Measurements from ENCODE around the gene FOXL2. TPM values are rescaled to one million over a fixed set of nuclear protein-coding genes. Genes with fewer than 3 reads are reported as not detected.

Gene FOXL2
- total RNA-seq, 1 donor from 2014 or later, result not detected

DNA sequence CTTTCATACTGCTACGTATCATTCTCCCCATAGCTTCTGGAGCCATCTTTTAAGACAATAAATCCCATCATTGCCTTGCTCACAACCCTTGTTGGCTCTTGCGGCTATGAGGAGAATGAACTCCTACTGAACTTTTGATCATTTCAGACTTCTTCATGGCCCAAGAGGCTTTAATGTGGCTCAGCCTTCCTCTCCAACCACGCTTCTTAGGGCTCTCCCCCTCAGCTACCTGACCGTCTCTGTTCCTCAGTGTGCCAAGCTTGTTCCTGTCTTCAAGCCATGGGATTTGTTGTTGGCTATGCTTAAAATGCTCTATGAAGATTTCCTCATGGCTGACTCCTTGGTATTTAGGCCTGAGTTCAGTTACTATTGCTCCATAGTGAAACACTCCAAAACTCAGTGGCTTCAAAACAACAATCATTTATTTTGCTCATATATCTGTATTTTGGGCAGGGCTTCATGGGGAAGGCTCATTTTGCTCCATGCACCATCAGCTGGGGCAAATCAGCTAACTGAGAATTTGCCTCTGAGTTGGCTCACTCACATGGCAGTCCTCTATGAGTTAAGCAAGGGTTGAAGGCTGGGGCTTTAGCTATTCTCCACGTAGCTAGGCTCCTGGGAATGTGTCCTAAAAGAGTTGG lies 47.5 kb downstream of the FOXL2 start:
- intact Hi-C loops (cut with micrococcal nuclease), result no loop called here

DNA sequence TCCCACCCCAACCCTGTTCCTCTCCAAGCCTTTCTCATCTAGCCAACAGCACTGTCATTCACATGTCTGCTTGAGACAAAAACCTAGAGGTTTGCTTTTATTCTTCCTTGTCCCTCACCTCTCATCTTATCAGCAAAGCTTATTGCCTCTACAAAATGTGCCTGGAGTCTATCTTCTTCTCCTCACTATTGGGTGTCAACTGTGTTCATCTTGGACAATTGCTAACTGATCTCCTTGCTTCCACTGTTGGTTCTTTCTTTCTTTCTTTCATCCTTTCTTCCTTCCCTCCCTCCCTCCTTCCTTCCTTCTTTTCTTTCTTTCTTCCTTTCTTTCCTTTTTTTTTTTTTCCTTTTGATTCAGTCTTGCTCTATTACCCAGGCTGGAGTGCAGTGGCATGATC lies 48.2 kb downstream of the FOXL2 start:
- intact Hi-C loops (cut with micrococcal nuclease), result no loop called here

DNA sequence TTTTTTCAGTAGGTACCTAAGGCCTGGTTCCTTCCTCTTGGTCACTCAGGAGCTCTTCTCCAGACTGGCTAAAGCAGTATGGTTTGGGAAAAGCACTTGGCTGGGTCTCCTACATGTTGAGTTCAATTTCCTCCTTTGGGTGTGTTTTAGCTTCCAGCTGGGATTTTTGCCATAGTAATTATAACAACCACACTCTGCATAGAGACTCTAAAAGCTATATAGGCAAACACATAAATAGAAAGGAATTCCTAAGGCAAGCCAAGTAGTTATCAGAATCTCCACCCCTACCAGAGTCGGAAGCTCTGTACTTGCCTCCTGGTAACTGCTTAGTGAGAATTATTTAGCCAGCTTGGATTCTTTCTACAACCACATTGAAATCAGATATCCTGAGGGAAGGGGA lies 48.6 kb downstream of the FOXL2 start:
- intact Hi-C loops (cut with micrococcal nuclease), result no loop called here

Other genes with a start within 250 kb of the FOXL2 start
- 18.4 and 19.4 TPM in 2 replicates for gene PIK3CB, start 112.2 kb downstream of the FOXL2 start, total RNA-seq
- gene FOXL2NB, start 80 bp upstream of the FOXL2 start, total RNA-seq, result not detected in 2 replicates
- not detected in 2 replicates for gene PRR23A, start 59.1 kb upstream of the FOXL2 start, total RNA-seq
- not detected in 2 replicates for gene PRR23B, start 73.8 kb upstream of the FOXL2 start, total RNA-seq
- gene PRR23C, start 97.8 kb upstream of the FOXL2 start, total RNA-seq, result not detected in 2 replicates